HG03354 (cell line): ENCODE data around the gene DTNBP1.

ENCODE experiments used
- ATAC-seq: cut with Tn5 transposase; IDR thresholded peaks from one replicate; pipeline ENCODE4 v1.9.1; 2021; ENCODE audit warnings: mild to moderate bottlenecking; ENCODE audit not compliant: unreplicated experiment, poor library complexity, severe bottlenecking

DTNBP1 gene

DNA sequence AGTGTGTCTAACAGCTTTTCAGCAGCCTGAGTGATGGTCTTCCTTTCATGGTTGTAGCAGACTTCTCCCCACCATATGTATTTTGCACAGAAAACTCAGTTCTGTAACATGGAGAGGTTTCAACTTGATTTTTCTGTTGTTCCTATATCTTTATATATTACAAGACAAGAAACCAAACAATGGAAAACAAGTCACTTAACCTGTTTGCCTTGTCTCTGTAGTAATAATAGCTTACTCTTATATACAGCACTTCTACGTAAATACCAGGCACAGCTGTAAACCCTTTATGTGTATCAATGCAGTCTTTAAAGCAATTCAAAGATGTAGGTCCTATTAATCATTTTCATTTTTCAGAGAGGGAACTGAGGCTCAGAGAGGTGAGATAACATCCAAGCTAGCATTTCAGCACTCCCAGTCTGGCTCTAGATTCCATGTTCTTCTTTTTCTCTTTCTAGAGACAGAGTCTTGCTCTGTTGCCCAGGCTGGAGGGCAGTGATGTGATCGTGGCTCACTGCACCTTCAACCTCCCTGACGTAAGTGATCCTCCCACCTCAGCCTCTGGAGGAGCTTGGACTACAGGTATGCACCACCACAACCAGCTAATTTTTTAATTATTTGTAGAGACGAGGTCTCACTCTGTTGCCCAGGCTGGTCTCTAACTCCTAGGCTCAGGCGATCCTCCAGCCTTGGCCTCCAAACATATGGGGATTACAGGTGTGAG, 90.4 kb downstream of the DTNBP1 start:
- no peak for ATAC-seq

DNA sequence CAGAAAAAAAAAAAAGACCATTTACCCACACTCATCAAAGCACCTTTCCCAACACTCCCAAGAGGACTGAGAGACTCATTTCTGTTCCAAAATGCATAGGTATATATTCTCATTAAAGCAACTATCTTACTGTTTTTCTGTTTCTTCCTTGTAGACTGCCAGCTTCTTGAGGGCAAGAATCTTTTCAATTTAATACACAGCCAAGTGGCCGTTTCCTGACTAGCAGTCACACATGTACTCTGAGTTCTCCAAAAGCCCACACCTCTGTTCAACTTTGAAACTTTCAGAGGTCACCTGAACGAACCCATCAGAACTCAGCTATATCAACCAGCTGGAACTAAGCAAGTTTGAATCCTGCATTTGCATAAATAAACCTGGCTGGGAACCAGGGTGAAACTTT, 92.7 kb downstream of the DTNBP1 start:
- ATAC-seq: no peak

DNA sequence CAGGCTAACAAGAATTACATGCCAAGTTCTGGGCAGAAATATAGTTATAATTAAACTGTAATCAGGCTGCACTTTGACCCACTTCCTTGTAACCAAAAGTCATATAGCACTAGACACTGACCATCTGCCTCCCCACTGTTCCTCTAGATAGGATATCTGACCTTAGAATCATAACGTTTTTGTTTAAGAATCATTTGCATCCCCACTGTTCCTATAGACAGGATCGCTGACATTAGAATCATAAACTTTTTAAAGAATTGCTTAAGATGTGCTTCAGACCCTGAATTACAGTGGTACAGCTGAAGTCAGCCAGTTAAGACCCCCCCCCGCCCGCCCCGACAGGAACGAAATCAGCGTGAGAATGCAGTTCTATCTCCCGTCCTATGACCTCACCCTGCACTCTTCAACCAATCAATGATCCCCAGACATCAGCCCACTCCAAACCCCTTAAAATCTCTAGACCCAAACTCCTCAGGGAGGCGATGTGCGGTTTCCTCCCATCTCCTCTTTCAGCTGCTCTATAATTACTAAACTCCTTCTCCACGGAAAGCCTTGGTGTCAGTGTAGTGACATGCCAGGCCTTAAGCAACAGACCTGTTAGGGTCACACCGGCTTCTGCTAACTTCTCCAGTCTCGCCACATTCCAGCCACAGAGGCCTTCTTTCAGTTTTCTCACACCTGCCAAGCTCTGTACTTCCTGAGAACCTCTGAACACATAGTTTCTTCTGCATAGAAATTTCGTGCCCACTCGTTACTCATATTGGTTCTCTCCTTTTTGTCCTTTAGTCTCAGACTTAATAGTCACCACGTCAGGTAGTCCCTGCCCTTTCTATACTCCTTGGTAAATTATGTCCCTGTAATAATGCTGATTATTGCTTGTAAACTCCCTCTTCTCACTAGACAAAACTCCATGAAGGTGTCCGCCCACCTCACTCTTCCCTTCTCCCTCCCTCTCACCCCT, 93.5 kb downstream of the DTNBP1 start:
- ATAC-seq: no peak

DNA sequence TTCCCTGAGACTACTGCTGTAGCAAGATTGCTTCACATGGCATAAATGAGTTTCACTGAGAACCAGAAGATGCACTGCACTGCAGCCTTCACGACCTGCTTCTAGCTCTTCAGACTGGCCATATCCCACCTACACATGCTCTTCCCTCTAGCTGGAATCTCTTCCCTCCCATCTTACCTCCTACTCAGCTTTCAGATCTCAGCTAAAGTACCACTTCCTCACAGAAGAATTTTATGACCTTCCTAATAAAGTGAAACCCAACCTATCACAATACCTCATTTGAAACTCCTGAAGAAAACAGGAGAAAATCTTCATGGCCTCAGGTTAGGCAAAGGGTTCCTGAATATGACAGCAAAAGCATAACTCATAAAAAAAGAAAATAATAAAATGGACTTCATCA, 99.9 kb downstream of the DTNBP1 start:
- ATAC-seq: no peak

DNA sequence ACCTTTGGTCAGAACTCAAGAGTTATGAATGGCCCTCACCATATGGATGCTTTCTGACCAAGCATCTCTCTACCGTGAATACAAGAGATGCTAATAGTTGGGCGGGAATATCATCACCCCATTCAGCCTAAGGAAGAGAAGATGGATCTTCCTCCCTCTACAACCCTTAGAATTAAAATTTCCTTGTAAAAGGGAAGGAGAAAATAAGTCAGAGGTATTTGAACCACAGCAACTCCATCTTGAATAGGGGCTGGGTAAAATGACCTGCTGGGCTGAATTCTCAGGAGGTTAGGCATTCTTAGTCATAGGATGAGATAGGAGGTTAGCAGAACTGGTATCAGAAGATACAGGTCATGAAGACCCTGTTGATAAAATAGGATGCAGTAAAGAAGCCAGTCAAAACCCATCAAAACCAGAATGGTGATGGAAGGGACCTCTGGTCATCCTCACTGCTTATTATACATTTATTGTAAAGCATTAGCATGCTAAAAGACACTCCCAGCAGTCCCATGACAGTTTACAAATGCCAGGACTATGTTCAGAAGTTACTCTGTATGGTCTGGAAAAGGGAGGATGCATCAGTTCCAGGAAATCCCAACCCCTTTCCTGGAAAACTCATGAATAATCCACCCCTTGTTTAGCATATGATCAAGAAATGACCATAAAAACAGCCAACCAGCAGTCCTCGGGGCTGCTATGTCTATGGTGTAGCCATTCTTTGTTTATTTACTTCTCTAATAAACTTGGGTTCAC, 101.2 kb downstream of the DTNBP1 start:
- no peak for ATAC-seq

DNA sequence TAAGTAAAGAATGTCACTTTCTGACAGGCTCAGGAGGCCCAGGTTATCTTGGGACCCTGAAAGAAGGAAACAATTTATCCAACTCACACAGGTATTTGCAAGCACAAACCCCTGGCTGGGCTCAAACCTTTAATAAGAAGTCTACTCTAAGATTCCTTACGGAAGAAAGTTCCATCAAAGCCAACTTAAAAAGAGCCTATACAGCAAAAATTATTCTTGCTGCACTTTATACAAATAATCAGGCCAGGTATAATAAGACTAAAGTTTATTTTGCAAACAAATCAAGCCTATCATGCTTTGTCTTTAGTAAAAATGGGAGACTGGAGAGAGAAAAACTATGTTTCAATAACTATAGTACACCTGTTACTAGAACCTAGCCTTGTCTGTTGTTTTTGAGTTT, 102.1 kb downstream of the DTNBP1 start:
- no peak for ATAC-seq

DNA sequence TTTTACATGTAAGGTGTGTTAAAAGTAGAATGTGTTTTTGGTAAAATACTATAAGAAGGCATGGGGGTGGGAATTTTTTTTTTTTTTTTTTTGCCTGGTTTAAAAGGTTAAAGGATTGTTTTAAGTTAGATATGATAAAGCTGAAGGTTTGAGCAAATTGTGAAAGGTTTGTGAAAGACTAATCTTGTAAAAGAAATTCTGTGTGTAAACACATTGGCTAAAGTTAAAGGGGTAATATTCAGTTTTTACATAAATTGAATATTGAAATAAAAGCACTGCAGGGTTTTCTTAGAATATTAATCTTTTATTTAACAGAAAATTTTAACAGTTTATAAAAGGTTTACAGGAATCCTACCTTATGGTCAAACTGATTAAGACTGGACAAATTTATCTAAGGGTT, 105.7 kb downstream of the DTNBP1 start:
- no peak for ATAC-seq

DNA sequence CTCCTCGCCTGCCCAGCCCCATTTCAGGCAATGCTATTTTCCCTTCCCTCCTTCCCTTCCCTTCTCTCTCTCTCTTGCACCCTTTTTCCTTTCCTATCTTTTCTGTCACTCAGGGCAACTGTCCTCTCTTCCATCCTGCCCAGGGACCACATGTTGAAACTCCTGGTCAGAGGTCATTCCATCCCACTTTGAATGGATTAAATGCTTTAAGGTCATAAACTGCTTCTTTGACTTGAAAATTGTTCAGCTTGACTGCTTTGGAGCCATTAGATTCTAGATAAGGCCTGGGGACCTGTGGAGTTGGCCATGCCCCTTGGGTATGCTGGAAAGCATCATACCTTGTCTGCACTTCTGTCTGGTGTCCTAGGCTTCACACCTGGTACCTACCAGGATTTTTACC, 106.1 kb downstream of the DTNBP1 start:
- no peak for ATAC-seq

DNA sequence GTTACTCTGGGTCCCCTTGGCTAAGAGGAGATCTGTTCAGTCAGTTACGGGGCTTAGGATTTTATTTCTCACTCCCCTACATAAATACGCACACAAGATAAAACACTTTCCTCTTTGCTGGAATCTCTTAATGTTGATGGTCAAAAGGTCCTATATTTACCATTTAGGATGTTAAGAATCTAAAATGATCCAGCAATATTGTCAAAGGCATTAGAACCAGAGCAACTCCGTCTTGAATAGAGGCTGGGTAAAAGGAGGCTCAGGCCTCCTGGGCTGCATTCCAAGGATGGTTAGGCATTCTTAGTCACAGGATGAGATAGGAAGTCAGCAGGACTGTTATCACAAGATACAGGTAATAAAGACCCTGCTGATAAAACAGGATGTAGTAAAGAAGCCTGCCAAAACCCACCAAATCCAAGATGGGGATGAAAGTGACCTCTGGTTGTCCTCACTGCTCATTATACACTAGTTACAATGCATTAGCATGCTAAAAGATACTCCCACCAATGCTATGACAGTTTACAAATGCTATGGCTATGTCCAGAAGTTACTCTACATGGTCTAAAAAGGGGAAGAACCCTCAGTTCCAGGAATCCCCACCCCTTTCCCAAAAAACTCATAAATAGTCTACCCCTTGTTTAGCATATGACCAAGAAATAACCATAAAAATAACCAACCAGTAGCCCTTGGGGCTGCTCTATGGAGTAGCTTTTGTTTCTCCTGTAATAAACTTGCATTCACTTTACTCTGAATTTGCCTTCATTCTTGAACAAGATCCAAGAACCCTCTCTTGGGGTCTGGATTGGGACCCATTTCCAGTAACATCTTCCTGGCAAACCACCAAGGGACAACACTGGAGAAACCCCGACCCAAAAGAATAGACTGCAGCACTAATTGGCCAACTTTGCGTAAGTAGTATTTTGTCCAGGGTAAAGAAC, 107.5 kb downstream of the DTNBP1 start:
- ATAC-seq: no peak

DNA sequence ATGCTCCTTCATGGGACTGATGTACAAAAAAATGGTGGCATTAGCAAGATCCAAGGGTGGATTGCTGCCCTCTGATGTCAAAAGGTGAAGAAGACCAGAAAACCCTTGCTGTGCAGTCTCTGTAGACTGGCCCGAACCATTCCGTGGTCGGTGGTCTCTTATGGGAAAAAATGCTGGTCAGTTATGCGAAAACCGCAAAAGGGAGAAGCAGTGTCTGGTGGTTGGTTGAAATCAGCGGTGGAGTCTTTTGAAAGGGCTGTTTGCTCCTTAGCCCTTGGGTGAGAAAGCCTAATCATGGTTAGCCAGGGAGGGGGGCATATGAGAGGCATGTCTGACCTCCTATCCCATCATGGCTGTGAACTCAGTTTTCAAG, 108.1 kb downstream of the DTNBP1 start:
- ATAC-seq: no peak

DNA sequence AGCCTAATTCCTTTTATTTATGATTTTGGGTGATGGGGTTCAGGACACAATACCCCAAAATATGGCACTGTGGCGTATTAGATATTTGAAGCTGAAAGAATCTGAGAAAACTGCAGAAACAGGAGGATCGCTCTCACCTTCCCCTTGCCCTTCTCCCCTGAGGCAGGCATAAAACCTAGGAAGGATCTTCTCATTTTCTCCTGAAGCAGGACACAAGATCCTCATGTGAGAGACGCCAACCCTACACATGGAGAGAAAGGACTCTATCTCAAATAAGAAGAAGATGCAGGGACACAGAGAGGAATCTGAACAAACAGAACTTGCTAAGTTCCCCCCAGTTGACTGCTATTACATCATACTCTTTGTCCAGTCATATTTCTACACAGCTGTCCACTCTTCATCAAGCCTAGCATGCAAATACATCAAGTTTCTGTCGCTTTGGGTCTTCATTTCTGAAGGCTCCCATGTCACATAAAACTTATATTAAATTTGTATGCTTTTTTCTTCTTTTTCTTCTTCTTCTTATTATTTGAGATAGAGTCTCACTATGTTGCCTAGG, 109.0 kb downstream of the DTNBP1 start:
- no peak for ATAC-seq

DNA sequence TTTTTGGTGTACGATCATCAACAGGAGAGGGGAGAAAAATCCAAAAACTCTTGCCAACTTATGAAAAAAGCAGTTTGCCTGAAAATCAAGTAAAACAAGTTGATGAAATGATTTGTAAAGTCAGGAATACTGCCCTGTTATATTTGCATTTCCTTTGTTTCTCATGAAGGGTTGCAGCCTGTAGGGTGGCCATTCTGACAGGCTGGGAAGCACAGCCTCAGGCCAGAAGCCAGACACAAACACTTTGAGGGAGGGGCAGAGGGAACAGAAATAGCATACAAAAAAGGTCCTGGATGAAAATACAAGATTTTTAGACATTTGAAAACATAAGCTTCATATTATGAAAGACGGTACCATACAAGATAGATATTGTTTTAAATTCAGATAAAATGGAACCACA, 109.8 kb downstream of the DTNBP1 start:
- no peak for ATAC-seq

DNA sequence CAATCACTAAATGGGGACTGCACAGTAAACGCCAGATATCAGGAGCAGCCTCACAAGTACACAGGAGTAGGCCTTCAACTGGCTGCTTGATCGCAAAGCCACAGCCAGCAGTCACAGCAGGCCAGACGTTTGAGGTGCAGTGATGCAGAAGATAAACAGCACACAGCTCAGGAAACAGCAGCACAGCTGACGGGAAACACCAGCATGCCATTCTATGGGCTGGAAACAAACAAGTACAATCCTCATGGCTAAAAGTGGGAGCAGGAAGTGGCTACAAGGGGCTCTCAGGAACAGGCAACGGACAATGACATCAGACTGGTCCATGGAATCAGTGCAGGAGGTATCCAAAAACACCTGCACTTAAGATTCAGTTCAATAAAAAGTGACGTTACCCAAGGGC, 111.0 kb downstream of the DTNBP1 start:
- no peak for ATAC-seq

DNA sequence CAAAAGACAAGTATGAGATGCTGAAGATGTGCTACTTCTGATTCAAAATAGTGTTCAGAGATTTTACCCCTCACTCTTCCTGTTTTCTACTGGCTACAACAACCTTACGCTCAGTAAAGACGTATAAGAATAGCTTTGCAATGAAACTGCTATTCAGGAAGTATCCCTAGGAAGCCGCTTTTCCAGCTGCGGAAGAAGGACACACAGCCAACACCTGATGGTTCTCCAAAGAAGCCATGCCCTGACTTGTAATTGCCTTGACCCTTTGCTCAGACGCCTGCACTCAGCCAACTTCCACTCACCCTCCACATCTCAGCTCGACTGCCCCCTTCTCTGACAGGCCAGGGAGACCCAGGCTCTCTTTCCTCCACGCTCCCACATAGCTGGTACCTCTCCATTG, 111.6 kb downstream of the DTNBP1 start:
- ATAC-seq: no peak

DNA sequence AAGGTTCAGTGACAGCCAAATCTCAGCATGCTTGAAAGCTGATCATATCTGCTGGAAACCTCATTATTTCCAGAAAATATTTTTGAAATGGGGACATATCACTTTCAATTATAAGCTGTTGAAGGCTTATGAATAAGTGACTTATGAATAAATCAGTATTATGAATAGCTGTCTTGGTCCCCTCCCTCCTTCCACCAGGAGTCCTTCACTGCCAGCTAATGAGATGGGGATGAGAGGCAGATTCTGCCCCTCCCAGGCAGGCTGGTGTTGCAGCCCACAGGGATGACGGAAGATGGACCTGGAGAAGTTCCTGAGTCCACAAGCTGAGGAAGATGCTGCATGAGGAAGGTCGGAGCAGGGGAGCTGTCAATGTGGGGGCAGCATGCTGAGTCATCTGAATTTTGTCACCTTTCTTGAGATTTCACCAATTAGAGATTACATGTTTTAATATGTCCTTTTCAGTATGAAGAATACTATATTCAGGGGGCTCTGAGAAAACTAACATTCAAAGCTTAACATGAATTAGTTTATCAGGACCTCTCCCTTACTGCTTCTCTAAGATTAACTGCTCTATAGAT, 112.2 kb downstream of the DTNBP1 start:
- ATAC-seq: no peak

DNA sequence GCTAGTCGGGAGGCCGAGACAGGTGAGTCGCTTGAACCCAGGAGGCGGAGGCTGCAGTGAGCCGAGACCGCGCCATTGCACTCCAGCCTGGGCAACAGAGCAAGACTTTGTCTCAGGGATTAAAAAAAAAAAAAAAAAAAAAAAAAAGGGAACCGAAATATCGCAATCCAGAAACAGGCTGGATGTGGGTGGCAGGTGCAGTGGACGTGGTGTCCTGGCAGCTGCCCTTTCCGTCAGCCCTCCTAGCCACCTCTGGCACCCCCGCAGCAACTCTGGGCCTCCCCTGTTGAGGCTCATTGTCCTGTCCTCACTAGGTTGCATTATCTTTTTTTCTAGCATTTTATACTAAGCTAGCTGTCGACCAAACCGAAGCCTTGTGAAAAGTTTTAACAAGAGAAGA, 113.5 kb downstream of the DTNBP1 start:
- no peak for ATAC-seq

DNA sequence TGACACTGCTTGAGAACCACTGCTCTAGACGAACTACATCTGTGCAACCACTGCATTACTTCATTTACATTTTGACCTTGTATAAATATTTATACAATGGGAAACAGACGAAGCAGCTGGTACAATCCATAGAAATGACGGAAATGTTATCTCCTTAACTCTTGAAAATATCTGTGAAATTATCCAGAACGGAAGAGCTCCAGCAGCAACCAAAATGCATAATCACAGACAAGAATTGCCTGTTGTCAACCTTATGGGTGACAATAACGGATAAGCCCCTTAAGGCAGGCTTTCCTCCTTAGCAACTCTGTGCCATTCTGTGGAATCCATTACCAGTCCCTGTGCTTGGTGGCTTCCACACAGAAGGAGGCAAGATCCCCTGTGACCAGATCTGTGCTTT, 115.4 kb downstream of the DTNBP1 start:
- no peak for ATAC-seq

DNA sequence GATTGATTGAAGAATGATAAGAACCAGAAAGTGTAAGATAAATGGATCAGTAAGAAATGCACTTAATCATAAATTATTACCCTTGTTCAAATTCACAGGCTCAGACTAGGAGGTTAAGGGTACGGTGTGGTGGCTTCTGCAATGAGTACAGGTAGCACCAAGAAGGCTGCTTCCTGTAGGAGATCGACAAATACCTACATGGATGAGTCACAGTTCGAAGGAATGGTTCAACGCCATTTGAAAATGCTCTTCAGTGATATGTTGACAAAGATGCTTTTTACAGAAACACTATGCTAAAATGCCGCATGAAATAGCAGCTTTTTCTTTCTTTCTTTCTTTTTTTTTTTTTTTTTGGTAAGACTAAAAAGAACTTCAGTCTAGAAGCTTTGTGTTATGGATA, 116.2 kb downstream of the DTNBP1 start:
- no peak for ATAC-seq
